Body of pancreas (tissue), 4 donors: Measurements from ENCODE around the gene CDRT15.
"Not testable (repeated sequence)": the region's sequence is repeated elsewhere in the genome, so short reads cannot be mapped to it uniquely, and the experiment has no call there.

Experiments
- POLR2A ChIP-seq, 3 donors: fragments of 450-650 bp; IDR thresholded peaks; one replicate each; pipeline ENCODE4 v1.6.1; 2016; ENCODE audit warnings: antibody characterized with exemption in 3 of 3, mild to moderate bottlenecking in 2 of 3
- TF ChIP-seq, protein P1 (sequence below), 7 experiments: fragments of 450-650 bp in 4 of 7; fragments of 200-600 bp in 3 of 7; sonication (generic) in 3 of 7; IDR thresholded peaks; one replicate each; pipeline ENCODE4 v1.5.1; 2016 to 2019; ENCODE audit warnings: antibody characterized with exemption in 7 of 7

DNA sequence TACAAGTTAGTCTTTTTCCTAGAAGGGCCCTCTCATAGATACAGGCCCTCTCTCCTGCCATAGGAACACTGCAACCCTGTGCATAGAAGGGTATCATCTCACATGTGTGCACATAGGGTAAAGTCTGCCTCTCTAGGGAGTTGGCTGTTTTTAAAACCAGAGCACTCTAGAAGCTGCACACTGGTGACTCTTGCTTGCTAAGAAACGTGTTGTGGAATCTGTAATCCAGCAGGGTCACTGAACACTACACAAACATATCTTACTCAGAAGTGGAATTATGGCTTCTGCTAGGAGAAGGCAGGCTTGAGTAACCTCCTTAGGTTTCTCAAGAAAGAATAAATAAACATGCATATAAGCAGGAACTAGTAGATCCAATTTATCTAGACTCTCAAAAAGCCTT lies 45.9 kb downstream of the CDRT15 start:
- TF ChIP-seq, protein P1, sequence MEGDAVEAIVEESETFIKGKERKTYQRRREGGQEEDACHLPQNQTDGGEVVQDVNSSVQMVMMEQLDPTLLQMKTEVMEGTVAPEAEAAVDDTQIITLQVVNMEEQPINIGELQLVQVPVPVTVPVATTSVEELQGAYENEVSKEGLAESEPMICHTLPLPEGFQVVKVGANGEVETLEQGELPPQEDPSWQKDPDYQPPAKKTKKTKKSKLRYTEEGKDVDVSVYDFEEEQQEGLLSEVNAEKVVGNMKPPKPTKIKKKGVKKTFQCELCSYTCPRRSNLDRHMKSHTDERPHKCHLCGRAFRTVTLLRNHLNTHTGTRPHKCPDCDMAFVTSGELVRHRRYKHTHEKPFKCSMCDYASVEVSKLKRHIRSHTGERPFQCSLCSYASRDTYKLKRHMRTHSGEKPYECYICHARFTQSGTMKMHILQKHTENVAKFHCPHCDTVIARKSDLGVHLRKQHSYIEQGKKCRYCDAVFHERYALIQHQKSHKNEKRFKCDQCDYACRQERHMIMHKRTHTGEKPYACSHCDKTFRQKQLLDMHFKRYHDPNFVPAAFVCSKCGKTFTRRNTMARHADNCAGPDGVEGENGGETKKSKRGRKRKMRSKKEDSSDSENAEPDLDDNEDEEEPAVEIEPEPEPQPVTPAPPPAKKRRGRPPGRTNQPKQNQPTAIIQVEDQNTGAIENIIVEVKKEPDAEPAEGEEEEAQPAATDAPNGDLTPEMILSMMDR (IDR thresholded peaks at IDR 0.05), result not testable (repeated sequence)
- not testable (repeated sequence) for TF ChIP-seq POLR2A (IDR thresholded peaks at IDR 0.05)
